Epidermal melanocyte (primary cell): Measurements from ENCODE around the gene TMSB4X.

Source experiments
- DNase-seq: peaks from one replicate; pipeline ENCODE4 v3.0.0; 2011; ENCODE audit warnings: low spot score; ENCODE audit not compliant: insufficient read length

The TMSB4X gene

DNA sequence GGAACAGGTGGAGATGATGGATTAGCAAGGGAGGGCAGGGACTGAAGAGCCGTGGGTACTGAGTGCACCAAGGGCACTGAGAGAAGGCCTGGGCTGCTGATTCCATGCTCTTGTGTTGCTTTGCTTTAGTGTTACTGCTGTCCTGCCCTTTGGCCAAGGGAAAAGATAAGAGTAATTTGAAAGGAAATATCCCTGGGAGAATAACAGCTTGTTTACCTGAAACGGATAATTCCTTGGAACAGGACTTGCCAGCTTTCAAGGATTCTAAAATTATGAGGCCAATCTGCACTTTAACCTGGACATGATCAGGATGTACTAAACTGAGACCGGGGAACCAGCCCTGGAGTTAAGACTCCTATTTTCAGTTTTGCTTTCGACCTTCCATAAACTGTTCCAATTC is 49.1 kb downstream of the TMSB4X start:
- no peak for DNase-seq

DNA sequence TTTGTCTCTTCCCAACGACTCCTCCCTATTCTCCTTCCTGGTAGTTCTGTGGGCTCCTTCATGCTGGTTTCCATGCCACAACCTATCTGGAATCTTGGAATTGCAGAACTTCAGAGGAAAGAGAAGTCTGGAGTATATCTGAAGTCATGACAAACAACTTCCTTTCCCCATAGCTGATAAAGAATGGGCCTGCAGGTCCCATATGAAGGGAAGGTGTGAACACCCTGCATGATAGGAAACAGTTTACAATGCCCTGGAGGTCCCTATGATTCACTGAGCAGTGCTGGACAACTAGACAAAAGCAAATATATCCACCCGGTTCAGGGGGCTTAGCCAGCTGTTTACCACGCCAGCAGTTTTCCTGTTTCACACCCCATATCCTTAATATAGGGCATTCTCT is 50.1 kb downstream of the TMSB4X start:
- no peak for DNase-seq
